Measurements from ENCODE around the gene GNA12.

DNA sequence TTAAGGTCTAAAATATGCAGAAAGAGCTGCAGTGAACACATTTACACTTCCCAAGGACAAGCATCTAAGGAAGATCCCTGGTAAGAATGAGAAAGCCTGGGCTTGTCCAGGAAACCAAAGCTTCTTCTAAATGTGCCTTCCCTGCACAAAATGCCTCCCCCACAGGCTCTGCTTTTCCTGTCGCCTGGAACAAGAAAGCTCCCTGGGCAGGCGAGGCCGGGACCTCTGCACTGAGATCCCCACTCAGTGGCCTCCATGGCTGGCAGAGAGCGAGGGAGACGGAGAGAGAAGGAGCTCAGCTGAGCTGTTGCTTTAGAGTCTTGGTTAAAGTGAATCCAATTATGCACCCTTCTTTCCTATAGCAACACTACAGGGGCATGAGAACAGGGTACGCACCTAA is 80.5 kb downstream of the GNA12 start:
- TF ChIP-seq SMC3 (IDR thresholded peaks at IDR 0.05; ENCODE audit: low read depth, low read length) = no peak
- TF ChIP-seq RFX5 (IDR thresholded peaks at IDR 0.05; ENCODE audit: low read length) = no peak
- no peak for TF ChIP-seq EZH2phosphoT487 (IDR thresholded peaks at IDR 0.05; ENCODE audit: borderline replicate concordance, low read depth)
- no peak for TF ChIP-seq MEF2A (IDR thresholded peaks at IDR 0.05; ENCODE audit: borderline replicate concordance, low read depth)
- no peak for TF ChIP-seq POLR2AphosphoS5 (IDR thresholded peaks at IDR 0.05; ENCODE audit: low read depth, low read length)
